Activated CD8-positive, alpha-beta memory T cell treated with anti-CD3 and anti-CD28 coated beads for 48 hours (primary cell): ENCODE results near the gene VCX2.
"Not testable (repeated sequence)": the region's sequence is repeated elsewhere in the genome, so short reads cannot be mapped to it uniquely, and the experiment has no call there.

Experiments used
- DNase-seq, 3 experiments: peaks; one replicate each; pipeline ENCODE4 v3.0.0-alpha.2; 2020; ENCODE audit warnings: low read depth in 2 of 3, low spot score in 2 of 3

The VCX2 gene

DNA sequence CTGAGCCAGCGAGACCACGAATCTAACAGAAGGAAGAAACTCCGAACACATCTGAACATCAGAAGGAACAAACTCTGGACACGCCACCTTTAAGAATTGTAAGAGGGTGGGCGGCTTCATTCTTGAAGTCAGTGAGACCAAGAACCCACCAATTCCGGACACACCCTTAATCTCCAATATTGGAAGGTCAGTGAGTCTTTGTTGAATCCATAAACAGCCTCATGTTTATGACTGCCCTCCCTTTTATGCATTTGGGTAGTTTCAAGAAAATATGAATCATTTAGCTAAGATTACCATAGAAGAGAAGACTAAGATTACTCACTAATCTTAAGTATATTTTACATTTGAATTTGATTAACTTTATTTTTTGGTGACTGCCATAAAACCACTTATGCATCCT lies 48.5 kb downstream of the VCX2 start:
- no peak for DNase-seq

DNA sequence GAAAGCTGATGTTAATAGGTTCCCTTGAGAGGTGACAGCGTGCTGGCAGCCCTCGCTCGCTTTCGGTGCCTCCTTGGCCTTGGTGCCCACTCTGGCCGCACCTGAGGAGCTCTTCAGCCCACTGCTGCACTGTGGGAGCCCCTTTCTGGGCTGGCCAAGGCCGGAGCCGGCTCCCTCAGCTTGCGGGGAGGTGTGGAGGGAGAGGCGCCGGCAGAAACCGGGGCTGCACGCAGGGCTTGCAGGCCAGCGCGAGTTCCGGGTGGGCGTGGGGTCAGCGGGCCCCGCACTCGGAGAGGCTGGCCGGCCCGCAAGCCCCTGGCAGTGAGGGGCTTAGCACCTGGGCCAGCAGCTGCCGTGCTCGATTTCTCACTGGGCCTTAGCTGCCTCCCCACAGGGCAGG lies 49.7 kb downstream of the VCX2 start:
- not testable (repeated sequence) for DNase-seq
